GM21528 (cell line): ENCODE data around the gene RNF111.

Experiments
- ATAC-seq: cut with Tn5 transposase; IDR thresholded peaks from one replicate; pipeline ENCODE4 v1.9.1; 2021; ENCODE audit warnings: mild to moderate bottlenecking, moderate library complexity; ENCODE audit not compliant: unreplicated experiment, low FRiP score

RNF111 gene

DNA sequence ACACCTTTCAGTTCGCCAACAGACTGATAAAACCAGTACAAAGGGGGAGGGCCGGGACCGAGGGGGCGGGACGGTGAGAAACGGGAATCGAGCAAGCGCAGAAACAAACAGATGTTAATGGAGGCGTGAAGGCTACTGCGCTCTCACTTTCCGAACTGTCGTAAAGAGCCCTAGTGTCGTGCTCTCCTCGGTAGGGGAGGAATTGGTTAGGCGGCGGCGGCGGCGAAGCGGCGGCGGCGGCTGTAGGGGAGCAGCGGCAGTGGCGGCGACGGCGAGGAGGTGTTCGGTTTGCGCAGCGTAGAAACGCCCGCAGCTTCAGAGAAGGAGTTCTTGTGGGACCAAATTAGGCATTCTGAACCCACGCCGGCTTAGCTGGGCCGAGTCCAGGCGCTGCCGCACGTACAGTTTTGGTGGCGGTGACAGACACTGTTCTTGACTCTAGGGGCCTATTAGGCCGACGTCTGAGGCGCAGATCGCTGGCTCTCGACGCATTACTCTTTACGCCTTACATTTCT, at the start of gene RNF111:
Gene RNF111, plus strand, starts transcription at position 173 of the 515 bp plus-strand sequence. CDS start 43,160 bp downstream, outside the sequence.
- ATAC-seq = peak; percentile 80

DNA sequence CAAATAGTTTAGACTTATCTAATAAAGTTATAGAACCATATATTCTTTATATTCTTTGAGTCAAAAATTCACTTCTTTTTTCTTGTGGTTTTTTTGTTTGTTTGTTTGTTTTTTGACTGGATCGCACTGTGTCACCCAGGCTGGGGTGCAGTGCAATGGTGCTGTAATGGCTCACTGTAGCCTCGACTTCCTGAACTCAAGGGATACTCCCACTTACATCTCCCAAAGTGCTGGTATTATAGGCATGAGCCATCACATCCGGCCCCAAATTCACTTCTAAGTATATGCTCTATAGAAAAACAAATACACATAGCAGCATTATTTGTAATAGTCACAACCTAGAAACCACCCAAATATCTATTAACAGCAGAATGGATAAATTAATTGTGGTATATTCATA, 40.3 kb upstream of the RNF111 start:
- ATAC-seq = no peak

DNA sequence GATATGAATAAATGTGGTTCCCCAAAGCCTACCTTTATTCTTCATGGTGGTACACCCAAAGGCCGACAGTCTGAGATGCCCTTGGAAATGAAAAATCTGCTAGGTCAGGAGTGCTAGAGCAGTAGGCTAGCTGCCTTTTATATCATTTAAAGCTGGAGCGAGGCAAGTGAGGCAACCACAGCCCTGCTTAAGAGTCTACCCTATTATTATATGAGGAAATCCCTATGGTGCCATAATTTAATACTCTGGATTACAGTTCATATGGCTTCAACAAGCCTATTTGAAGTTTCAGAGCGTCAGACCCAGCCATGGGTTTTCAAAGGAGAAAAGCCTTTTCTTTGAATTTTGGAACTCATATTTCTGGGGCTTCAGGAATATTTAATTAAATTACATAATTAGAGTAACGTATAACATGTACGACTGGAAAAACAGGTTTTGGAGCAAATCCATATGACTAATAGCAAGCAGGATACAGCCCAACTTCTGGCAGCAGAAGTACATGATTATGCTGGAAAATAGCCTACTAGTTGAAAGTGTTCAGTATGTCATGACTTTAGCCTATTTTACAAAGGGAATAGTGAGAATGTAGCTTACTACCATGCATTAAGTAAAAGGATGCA, 36.0 kb upstream of the RNF111 start:
- ATAC-seq = no peak

DNA sequence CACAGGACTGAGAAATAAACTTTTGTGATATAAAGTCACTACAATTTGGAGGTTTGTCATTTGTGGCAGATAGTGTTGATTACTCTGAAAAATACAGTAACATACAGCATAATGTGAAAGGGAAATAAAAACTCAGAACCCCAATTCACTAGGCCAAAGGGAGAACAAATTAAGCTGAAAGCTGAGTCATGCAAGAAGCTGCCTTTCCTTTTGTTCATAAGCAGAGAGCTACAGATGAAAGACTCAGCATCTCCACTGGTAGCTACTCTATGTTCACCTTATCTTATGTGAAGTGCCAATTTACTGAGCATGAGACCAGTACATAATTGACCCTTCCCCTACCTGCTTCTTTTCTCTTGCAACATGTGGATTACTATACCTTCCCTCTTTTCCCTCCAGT, 34.7 kb upstream of the RNF111 start:
- ATAC-seq = no peak

DNA sequence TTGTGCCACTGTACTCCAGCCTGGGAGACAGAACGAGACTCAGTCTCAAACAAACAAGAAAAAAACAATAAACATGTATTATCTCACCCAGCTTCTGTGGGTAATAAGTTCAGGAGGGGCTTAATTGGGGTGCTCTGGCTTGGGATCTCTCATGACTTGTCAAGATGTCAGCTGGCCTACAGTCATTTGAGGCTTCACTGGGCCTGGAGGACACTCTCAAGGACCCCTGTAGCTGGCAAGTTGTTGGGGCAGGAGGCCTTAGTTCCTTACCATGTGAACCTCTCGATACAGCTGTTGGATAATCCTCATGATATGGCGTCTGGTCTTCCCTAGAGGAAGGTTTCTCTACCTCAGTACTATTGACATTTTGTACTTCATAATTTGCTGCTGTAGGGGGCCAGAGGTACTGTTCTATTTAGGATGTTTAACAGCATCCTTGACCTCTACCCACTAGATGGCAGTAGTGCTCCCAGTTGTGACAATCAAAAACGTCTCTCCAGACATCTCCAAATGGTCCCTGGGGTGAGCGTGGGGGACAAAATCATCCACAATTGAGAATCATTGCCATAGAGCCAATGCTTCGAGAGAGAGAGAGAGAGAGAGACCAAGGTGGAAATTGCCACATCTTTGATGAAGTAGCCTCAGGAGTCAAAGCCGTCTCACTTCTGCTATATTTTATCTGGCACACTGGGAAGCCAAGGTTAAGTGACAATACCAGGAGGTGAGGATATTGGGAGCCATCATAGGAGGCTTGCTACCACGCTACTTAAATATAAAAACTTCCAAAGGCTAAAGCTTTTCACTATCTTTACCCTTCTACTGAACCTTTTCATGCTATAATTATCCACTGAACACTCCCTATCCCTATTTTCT, 30.1 kb upstream of the RNF111 start:
- ATAC-seq = peak; percentile 73

DNA sequence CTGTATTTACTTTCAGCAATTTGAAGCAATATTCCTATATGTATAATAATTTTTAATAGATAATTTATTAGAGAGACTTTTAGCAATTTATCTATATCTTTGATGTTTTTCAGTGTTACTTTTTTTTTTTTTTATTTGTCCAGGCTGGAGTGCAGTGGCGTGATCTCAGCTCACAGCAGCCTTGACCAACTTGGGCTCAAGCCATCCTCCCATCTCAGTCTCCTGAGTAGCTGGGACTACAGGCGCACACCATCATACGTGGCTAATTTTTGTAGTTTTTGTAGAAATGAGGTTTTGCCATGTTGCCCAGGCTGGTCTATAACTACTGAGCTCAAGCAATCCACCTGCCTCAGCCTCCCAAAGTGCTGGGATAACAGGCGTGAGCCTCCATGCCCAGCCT, 28.7 kb upstream of the RNF111 start:
- ATAC-seq = no peak

DNA sequence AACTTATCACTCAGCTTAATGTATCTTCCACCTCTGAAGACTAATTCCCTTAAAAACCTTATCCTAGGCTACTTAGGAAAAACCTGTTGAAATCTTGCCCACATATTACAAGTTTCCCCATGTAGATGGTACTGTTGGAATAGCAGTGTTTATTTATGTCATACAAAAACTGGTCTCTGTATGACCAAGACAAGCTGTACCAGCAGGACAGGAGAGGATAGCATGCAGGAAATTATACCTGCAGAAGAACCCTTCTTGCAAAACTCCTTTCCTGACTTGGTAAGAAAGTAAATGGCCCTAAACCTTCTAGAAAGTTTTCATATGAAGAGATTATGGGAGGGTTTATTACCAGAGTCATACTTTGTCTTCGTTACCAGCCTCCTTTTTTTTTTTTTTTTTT, 25.3 kb upstream of the RNF111 start:
- ATAC-seq = no peak

DNA sequence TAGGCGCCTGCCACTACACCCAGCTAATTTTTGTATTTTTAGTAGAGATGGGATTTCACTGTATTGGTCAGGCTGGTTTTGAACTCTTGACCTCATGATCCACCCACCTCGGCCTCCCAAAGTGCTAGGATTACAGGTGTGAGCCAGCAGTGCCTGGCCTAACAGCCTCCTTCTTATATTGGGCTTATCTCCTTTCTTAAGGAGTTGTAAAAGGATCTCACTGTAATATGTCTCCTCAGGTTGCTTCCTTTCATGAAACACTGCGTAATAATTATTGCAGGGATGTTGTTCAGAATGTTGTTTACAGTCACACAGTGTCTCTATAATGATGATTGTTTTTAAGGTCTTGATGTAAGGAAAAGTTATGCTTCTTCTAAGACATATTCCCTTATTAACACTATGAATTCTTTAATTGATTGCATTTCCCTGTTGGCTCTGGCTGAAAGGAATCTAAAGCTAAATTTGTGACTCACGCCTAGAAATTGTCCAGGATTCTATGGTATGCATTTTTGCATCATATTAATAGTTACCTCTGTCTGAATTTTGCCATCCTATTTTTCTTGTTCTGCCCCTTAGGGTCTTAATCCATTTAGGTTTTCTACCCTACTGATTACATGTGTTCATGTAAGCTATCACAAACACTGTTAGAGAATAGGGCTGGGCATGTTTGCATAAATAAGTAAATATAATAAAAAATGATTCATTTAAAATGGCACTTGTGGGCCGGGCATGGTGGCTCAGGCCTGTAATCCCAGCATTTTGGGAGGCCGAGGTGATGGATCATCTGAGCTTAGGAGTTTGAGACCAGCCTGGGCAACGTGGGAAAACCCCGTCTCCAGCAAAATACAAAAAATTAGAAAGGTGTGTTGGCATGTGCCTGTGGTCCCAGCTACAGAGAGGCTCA, 24.5 kb upstream of the RNF111 start:
- no peak for ATAC-seq

DNA sequence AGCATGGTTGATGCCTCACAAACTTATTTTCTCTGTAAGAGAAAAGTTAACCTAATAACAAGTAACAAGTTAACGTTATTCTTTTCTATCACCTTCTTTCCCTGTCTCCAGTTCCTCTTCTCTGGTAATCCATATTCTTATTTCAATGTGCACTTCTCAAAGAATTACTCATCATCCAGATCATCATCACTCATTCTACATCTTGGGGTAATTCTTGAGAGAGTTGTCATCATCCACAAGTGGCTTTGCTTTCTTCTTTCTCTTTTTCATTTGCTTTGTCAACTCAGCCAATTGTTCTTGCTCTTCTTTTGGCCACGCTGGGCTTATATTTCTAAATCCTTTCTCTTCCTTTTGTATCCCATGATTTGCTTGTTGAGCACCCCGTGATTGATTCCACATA, 20.8 kb upstream of the RNF111 start:
- ATAC-seq = no peak

DNA sequence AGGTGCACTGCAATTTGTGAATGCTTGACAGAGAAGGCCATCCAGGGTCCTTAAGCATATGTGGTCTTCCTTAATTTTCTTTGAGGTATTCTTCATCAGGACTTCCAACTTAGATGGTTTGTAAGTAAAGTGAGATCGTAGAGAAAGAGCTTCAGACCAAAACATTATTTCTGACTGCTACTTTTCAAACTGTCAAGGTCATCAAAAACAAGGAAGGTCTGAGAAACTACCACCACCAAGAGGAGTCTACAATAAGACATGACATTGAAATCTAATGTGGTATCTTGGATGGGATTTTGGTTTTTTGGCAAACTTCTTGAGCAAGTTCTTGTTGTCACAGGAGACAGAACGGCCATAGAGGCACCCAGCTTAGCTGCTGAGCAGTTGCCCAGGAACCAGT, 20.0 kb upstream of the RNF111 start:
- no peak for ATAC-seq

DNA sequence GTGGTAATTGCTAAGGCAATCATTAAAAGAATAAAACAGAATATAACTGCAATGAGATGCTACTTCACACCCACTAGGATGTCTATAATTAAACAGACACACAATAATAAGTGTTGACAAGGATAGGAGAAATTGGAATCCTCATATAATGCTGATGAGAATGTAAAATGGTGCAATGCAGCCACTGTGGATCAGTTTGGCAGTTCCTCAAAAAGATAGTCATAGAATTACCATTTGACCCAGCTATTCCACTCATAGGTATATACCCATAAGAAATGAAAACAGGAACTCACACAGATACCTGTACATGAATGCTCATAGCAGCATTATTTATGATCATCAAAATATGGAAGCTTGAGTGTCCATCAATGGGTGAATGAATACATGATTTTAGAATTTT, 9.6 kb upstream of the RNF111 start:
- no peak for ATAC-seq

DNA sequence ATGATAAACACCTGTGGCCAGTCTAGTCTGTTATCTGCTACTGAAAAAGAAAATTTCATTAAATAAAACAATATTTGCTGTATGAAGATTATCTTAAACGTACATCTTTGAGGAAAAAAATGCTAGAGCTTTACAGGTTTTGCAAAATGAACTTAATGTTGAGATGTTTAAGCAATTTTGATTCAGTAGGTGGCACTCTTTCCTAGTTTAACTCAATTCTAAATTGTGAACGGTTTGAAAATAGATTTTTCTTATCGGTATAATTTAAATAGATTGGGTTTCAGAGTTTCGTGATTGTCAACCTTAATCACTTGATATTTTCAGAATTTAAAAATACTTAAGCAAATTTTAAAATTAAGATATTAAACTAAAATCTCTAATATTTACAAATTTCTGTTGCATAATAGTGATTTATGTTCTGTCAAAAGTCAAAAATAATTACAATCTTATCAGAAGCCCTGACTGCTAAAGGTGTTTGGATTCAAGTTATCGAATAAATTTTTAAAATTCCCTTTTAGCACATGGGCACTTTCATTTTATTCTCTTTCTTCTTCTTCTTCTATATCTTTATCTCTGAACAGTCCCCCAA, 7.0 kb upstream of the RNF111 start:
- no peak for ATAC-seq

DNA sequence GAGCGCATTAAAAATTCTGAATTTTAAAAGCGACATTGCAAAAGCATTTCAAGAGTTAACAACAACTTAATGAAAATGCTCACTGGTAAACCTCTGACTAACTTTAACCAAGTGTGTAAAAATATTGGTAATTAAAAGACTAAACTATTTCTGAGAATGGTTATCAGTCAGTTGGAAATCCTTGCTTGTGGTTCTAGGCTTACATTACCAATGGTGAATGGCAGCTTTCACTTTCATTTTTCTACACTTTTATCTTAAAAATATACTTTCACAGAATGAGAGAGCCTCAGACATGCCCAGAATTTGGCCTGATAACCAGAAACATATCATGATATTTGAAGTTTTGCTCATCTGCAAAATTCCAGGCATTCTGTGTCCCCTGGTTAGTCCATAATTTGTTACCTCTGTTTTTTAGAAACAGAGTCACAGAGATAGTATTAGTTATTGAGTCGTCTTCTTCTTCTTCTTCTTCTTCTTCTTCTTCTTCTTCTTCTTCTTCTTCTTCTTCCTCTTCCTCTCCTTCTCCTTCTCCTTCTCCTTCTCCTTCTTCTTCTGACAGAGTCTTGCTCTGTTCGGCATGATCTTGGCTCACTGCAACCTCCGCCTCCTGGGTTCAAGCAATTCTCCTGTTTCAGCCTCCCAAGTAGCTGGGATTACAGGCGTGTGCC, 5.5 kb upstream of the RNF111 start:
- no peak for ATAC-seq

DNA sequence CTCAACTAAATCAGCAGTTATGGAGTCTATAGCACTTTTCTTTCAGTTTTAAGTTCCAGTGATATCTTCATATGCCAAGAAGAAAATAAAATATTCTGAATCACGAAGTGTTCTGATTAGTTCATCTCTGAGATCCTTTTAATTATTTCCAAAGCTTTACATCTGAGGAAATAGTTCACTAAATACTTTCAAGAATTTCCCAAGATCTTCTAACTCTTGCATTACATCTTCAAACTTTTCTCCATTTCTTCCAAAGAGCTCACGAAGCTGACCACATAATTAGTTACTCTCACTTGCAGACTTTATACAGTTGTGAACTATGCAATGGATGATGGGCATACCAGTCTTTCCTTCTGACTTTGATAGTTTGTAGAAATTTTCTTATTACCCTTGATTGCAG, 4.2 kb upstream of the RNF111 start:
- no peak for ATAC-seq

DNA sequence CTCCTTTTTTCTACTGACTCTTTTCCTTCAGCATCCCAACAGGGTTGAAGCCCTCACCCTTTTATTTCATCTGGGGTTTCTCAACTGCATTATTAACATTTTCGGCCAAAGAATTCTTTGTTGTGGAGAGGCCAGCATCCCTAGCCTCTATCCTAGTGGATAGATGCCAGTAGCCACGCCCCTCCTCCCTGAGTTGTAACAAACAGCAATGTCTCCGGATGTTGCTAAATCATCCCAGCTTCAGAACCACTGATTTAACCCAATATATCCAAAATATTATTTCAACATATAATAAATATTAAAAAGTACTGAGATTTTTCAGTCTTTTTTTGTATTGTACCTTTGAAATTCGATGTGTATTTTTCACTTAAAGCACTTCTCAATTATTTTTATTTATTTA, 2.0 kb upstream of the RNF111 start:
- no peak for ATAC-seq

DNA sequence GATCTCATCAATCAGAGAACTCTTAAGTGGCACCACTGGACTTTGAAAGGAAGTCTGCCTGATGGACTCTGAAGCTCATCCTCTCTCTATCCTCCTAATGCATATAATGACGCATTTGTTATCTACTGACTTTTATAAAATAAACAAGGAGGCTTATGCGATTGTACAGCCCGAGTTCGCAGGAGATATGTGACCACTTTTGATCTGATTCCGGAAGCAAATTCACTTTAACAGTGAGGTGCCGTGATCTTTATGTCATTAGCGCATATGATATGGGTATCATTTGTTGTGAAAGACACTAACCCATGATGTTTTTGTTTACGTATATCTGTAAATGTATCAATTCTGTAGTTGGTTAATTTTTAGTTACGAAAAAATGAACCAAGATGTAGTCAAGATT, 427 bp upstream of the RNF111 start:
- ATAC-seq = peak; percentile 5

DNA sequence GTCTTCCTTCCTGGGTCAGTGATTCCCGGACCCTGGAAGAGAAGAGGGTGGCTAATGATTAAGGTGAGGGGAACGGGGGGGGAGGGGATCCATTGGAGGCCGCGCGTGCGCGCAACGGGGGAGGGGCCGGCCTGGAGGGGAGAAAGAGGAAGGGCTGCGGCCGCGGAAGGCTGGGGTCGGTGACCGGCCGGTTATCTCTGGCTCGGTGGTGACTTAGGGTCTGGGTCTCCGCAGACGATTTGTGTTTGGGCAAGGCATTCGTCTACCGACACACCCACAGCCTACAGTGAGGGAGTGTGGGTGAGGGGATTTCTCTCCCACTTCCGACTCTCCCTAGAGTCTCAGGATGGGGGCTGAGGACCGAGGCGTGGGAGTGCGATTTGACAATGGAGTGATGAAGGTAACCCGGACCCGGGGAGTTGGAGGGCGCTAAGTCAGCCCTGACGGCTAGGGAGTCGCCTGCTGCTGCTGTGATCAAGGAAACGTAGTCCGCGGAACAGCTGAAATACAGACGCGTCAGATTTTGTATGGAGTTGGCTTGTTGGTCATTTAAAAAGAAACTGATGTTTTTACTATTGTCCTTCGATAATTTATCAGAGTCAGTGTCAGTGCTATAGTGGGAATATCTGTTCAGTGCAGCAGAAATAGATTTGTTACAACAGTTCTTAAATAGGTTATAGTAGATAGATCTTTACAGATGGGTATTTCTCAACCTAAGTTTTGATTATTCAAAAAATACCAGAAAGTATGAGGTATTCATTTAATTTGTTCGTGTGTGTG, 733 bp downstream of the RNF111 start:
- ATAC-seq = peak; percentile 69

DNA sequence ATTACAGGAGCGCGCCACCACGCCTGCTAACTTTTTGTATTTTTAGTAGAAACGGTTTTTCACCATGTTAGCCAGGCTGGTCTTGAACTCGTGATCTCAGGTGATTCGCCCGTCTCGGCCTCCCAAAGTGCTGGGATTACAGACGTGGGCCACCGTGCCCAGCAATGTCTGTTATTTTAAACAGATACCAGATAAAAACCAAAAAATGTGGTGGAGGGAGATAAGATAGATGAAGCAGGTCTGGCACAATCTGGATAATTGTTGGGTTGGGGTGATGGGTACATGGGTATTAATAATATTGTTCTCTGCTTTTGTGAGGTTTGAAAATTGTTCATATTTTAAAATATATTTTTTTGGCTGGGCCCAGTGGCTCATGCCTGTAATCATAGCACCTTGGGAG, 4.7 kb downstream of the RNF111 start:
- ATAC-seq = no peak

DNA sequence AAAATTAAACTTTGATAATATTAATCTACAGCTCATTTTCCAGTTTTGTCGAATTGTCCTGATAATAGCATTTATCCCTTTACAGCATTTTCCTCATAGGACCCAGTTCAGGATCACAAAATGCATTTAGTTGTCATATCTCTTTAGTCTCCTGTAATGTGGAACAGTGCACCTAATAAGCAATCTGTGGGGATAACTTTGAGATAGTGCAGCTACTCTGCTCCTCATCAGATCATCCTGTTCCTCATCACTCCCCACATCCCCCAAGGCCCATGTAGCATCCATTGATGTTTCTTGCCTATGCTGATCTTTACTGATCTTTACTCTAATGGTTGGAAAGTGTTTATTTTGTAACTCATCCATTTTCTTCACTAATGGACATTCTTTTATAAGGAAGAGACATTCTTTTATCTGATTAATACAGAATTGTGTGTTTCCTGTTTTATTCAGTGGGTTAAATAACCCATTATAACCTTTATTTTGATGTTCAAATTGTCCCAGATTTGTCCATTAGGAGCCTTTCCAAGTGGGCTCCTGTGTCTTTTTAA, 7.5 kb downstream of the RNF111 start:
- ATAC-seq = no peak
